GM12878 (cell line): Measurements from ENCODE around the gene STT3B.

Experiments
- BHLHE40 ChIP-seq, 2 experiments: fragments of 450-650 bp in 1 of 2; IDR thresholded peaks; 2 replicates each; pipeline ENCODE4 v1.6.1; 2011 to 2017; ENCODE audit warnings: low read depth in 2 of 2, borderline replicate concordance in 1 of 2, improper control_type of control experiment in 1 of 2, low read length in 1 of 2, mild to moderate bottlenecking in 1 of 2
- TF ChIP-seq, protein P1 (sequence below), 3 experiments: IDR thresholded peaks in 2 of 3; conservative IDR thresholded peaks in 1 of 3; 2 replicates each; pipeline ENCODE4 v1.5.1; 2011; ENCODE audit warnings: low read depth in 3 of 3, low read length in 3 of 3, mild to moderate bottlenecking in 3 of 3, control low read depth in 2 of 3, moderate library complexity in 2 of 3, inconsistent platforms in 1 of 3, mixed read lengths in 1 of 3; ENCODE audit not compliant: control insufficient read depth in 2 of 3, insufficient read depth in 1 of 3; ENCODE audit errors: extremely low read depth in 1 of 3

DNA sequence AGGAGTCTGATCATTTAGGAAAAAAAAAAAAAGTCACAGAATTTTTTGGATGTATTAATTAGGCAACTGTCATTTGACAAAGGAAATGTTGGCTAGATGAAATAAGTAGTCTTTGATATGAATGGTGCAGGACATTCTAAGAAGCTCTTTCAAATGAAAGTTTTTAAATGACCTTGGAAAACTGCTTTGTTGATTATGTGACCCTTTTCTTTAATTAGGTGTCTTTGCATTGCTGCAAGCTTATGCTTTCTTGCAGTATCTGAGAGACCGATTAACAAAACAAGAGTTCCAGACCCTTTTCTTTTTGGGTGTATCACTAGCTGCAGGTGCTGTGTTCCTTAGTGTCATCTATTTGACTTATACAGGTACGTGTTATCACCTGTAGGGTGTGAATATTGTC lies 84.0 kb downstream of the STT3B start:
- TF ChIP-seq BHLHE40 (IDR thresholded peaks at IDR 0.05; ENCODE audit: borderline replicate concordance in 1 of 2, low read depth in 2 of 2, low read length in 1 of 2): no peak
- TF ChIP-seq, protein P1, sequence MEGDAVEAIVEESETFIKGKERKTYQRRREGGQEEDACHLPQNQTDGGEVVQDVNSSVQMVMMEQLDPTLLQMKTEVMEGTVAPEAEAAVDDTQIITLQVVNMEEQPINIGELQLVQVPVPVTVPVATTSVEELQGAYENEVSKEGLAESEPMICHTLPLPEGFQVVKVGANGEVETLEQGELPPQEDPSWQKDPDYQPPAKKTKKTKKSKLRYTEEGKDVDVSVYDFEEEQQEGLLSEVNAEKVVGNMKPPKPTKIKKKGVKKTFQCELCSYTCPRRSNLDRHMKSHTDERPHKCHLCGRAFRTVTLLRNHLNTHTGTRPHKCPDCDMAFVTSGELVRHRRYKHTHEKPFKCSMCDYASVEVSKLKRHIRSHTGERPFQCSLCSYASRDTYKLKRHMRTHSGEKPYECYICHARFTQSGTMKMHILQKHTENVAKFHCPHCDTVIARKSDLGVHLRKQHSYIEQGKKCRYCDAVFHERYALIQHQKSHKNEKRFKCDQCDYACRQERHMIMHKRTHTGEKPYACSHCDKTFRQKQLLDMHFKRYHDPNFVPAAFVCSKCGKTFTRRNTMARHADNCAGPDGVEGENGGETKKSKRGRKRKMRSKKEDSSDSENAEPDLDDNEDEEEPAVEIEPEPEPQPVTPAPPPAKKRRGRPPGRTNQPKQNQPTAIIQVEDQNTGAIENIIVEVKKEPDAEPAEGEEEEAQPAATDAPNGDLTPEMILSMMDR (IDR thresholded peaks at IDR 0.05 in 2 of 3, conservative IDR thresholded peaks at IDR 0.05 in 1 of 3; ENCODE audit: control insufficient read depth in 2 of 3, extremely low read depth in 1 of 3, insufficient read depth in 1 of 3, low read depth in 3 of 3, low read length in 3 of 3): no peak
